IPS-18a (cell line): ENCODE measurements around the gene PSMD3.
"Not testable (repeated sequence)": the region's sequence is repeated elsewhere in the genome, so short reads cannot be mapped to it uniquely, and the experiment has no call there.

ENCODE experiments used
- H3K27ac ChIP-seq: one replicate; pipeline ENCODE4 v1.5.1; 2013; ENCODE audit warnings: low read length
- H3K27me3 ChIP-seq: one replicate; pipeline ENCODE4 v1.6.1; 2013; ENCODE audit warnings: mild to moderate bottlenecking, low read length; ENCODE audit not compliant: control insufficient read depth, insufficient read depth
- H3K36me3 ChIP-seq: one replicate; pipeline ENCODE4 v1.6.1; 2013; ENCODE audit warnings: low read depth, low read length; ENCODE audit not compliant: control insufficient read depth
- H3K4me1 ChIP-seq: one replicate; pipeline ENCODE4 v1.6.1; 2013; ENCODE audit warnings: low read depth, low read length; ENCODE audit not compliant: control insufficient read depth
- H3K4me3 ChIP-seq: one replicate; pipeline ENCODE4 v1.5.1; 2013; ENCODE audit warnings: low read length
- H3K9ac ChIP-seq: one replicate; pipeline ENCODE4 v1.6.1; 2013; ENCODE audit warnings: mild to moderate bottlenecking, low read length, moderate library complexity
- H3K9me3 ChIP-seq: one replicate; pipeline ENCODE4 v1.6.1; 2013; ENCODE audit warnings: low read depth, low read length; ENCODE audit not compliant: control insufficient read depth

The PSMD3 gene

DNA sequence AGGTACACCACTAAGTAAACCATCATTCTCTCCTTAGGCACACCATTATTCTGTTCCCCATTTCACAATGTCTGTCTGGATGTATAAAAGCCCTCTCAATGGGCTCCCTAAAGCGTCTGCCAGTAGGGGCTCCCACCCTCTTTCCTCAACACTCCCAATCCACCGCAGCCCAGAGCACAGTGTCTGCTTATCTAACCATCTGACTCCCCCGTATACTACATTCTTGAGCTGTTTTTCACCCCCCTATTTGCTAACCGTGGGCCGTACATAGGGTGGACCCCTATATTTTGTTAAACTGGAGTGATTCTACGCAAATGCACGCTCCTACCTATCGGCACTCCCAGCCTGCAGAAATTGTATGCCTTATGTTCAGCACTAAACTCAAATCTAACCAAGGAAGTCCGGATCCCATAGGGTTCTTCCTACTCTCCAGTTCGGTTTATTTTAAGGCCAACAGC is 685 bp upstream of the PSMD3 start:
- Histone ChIP-seq H3K9me3 (no peaks in the 10 kb centered on the region), H3K27ac (no peak overlapping the region), H3K9ac (peak overlapping the region; percentile 89)

DNA sequence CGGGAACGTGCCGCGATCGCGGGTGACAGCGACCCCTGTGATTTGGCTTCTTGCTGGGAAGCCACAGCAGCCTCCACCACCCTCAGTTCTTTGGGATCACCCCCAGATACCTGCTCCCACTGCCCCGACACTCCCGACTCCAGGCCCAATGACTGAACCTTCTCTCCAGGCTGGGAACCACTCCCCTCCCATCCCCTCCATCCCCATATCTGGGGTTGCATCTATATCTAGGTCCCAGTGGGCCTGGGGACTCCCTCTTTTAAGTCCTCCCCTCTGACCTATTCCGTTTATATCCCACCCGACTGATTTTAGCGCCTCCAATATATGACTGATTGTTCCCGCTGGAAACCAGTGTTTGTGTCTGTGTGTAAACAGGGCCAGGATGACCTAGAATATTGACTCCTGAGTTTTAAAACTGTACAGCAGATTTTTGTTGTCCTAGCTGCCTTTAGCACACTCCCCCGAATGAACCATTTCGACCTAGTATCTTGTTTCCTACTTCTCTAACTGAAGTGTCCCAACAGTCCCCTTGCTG is 667 bp downstream of the PSMD3 start:
- Histone ChIP-seq H3K27me3 (peaks cover 6% of the 10 kb centered on the region), H3K9ac (peak overlapping the region; percentile 89), H3K4me1 (peaks cover 9% of the 10 kb centered on the region), H3K27ac (peak overlapping the region; percentile 77), H3K9me3 (no peaks in the 10 kb centered on the region), H3K36me3 (peaks cover 22% of the 10 kb centered on the region), H3K4me3 (peak overlapping the region; percentile 97)

More for the DNA sequence above, 685 bp upstream of the PSMD3 start:
- Histone ChIP-seq H3K36me3 (peaks cover 8% of the 10 kb centered on the region), H3K27me3 (peaks cover 6% of the 10 kb centered on the region), H3K4me3 (peak overlapping the region; percentile 97), H3K4me1 (peaks cover 9% of the 10 kb centered on the region)

DNA sequence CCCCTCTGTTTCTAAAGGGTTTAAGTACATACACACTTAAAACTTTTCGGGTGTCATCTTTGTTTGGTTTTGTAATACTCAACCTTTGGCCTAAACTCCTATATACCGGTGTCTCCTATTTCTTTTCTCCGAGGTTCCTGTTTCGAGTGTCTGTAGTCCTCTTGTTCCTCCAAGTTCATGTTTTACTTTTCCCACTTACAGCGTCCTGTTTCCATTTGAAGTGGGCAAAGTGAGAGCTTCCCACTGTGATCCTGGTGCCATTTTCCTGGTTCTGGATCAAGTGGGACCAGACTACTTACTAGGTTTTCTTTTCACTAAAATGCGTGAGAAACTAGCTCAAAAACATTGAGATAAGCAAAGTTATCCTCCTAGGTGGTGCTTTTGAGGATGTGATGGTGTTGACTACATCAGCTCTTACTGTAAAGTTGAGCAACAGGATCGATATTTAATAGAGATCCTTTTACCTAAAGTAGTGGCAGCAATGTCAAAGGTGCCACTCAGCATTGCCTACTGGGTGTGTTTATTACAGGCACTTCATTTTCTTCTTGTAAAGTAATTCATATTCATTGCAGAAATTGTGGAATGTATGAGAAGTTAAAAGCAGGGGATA is 1.3 kb downstream of the PSMD3 start:
- peak overlapping the region; percentile 97 for H3K4me3 ChIP-seq
- H3K27me3 ChIP-seq: peaks cover 6% of the 10 kb centered on the region
- peak overlapping the region; percentile 89 for H3K9ac ChIP-seq
- H3K27ac ChIP-seq: no peak overlapping the region
- peaks cover 28% of the 10 kb centered on the region for H3K36me3 ChIP-seq
- peaks cover 9% of the 10 kb centered on the region for H3K4me1 ChIP-seq
- H3K9me3 ChIP-seq: no peaks in the 10 kb centered on the region

DNA sequence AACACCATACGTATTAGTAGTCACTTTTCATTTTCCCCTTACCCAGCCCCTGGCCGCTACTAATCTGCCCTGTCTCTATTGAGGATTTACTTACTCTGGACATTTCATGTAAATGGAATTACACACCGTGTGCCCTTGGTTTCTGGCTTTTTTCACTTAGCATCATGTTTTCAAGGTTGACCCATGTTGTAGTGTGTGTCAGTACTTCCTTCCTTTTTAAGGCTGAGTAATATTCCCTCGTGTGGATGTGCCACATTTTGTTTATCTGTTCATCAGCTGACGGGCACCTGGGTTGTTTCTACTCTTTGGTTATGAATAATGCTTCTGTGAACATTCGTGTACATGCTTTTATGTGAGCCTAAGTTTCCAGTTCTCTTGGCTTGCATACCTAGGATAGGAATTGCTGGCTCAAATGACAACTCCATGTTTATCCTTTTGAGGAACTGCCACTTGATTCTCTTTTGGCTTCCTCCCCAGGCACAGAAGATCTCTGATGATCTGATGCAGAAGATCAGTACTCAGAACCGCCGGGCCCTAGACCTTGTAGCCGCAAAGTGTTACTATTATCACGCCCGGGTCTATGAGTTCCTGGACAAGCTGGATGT is 7.7 kb downstream of the PSMD3 start:
- H3K27me3 ChIP-seq: no peaks in the 10 kb centered on the region
- H3K4me1 ChIP-seq: no peaks in the 10 kb centered on the region

DNA sequence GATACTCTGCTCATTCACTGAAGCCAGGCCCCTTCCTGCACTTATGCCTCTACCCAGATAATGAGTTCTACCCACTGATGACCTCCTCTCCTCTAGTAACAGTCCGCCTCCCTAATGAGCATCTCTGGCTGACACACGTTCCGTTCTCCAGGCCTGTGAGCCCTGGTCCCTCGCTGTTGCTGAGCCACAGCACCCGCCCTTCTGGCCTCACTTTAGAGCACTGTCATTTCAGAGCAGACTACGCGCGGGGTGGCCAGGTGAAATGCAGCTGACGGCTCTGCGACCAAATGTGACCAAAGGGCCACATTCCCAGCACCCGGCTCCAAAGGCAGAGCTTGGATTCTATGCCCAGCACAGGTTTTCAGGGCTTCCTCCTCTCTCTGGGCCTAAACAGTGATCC is 13.8 kb downstream of the PSMD3 start:
- Histone ChIP-seq H3K9ac (no peak overlapping the region), H3K27me3 (no peaks in the 10 kb centered on the region), H3K9me3 (no peaks in the 10 kb centered on the region), H3K27ac (no peak overlapping the region), H3K4me1 (no peaks in the 10 kb centered on the region), H3K36me3 (peaks cover 82% of the 10 kb centered on the region), H3K4me3 (no peak overlapping the region)

More for the DNA sequence above, 7.7 kb downstream of the PSMD3 start:
- Histone ChIP-seq H3K36me3 (peaks cover 91% of the 10 kb centered on the region), H3K4me3 (no peak overlapping the region), H3K9me3 (no peaks in the 10 kb centered on the region), H3K9ac (no peak overlapping the region), H3K27ac (no peak overlapping the region)

DNA sequence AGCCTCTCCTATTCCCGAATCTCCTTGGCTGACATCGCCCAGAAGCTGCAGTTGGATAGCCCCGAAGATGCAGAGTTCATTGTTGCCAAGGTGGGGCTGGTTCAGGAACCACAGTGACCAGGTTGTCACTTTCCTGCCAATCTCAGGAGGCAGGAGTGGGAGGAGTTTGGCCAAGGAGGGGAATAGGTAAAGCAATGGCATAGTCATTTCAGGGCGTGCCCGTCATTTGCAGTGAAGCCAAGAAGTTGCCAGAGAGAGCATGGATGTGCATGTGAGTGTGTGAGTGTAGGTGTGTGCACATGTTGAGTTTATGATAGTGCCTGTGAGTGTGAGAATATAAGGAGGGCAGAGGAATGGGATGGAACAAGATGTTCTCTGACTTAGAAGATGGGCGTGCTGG is 14.8 kb downstream of the PSMD3 start:
- Histone ChIP-seq H3K36me3 (peaks cover 72% of the 10 kb centered on the region), H3K27me3 (no peaks in the 10 kb centered on the region), H3K9me3 (no peaks in the 10 kb centered on the region), H3K4me1 (no peaks in the 10 kb centered on the region), H3K4me3 (no peak overlapping the region), H3K27ac (no peak overlapping the region), H3K9ac (no peak overlapping the region)

DNA sequence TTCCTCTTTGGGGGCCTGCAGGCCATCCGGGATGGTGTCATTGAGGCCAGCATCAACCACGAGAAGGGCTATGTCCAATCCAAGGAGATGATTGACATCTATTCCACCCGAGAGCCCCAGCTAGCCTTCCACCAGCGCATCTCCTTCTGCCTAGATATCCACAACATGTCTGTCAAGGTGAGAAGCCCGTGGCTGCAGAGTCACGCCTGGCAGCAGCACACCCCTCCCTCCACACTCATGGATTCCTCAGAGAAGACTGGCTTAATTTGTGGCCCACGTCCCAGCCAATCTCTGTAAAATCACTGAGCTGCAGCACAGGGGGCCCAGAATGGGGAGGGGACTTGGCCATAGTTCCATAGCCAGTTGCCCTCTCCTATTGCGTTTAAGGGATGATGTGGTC is 15.6 kb downstream of the PSMD3 start:
- H3K36me3 ChIP-seq: peaks cover 66% of the 10 kb centered on the region
- no peaks in the 10 kb centered on the region for H3K9me3 ChIP-seq
- H3K9ac ChIP-seq: no peak overlapping the region
- H3K4me3 ChIP-seq: no peak overlapping the region
- no peak overlapping the region for H3K27ac ChIP-seq
- no peaks in the 10 kb centered on the region for H3K4me1 ChIP-seq
- H3K27me3 ChIP-seq: no peaks in the 10 kb centered on the region

DNA sequence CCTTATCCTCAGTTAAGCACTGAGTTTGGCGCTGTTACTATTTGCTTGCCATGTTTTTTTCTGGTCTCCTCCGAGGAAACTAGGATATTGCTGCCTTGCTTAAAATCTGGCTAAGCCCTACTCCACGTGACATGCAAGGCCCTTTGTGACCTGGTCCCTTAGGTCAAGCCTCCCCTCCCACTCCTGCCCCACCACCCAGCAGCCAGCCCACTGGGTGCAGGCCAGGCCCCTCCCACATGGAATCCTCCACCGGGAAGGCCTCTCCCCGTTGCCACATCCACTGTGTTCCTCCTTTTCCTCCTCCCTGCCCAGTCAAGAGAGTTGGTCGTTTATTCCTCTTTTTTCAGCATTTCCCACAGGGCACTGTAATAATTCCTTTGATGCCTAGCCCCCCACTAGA is 16.2 kb downstream of the PSMD3 start:
- Histone ChIP-seq H3K4me3 (no peak overlapping the region), H3K27me3 (no peaks in the 10 kb centered on the region), H3K9ac (no peak overlapping the region), H3K9me3 (no peaks in the 10 kb centered on the region), H3K27ac (no peak overlapping the region), H3K4me1 (no peaks in the 10 kb centered on the region), H3K36me3 (peaks cover 60% of the 10 kb centered on the region)

DNA sequence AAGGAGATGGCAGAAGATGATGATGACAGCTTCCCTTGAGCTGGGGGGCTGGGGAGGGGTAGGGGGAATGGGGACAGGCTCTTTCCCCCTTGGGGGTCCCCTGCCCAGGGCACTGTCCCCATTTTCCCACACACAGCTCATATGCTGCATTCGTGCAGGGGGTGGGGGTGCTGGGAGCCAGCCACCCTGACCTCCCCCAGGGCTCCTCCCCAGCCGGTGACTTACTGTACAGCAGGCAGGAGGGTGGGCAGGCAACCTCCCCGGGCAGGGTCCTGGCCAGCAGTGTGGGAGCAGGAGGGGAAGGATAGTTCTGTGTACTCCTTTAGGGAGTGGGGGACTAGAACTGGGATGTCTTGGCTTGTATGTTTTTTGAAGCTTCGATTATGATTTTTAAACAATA is 16.9 kb downstream of the PSMD3 start:
- H3K9me3 ChIP-seq: no peaks in the 10 kb centered on the region
- peaks cover 53% of the 10 kb centered on the region for H3K36me3 ChIP-seq
- no peaks in the 10 kb centered on the region for H3K4me1 ChIP-seq
- no peak overlapping the region for H3K4me3 ChIP-seq
- no peak overlapping the region for H3K27ac ChIP-seq
- H3K9ac ChIP-seq: no peak overlapping the region
- H3K27me3 ChIP-seq: no peaks in the 10 kb centered on the region

DNA sequence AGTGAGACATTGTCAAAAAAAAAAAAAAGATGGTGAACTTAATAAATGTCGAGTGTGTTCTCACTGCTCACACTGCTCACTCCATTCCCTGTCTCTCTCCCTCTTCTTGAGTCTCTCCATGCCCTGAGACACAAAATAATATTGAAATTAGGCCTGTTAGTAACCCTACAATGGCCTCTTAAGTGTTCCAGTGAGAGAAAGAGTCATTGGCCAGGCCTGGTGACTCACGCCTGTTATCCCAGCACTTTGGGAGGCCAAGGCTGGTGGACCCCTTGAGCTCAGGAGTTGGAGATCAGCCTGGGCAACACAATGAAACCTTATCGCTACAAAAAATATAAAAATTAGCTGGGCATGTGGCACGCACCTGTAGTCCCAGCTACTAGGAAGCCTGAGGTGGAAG is 18.5 kb downstream of the PSMD3 start:
- no peaks in the 10 kb centered on the region for H3K9me3 ChIP-seq
- H3K4me1 ChIP-seq: no peaks in the 10 kb centered on the region
- peaks cover 37% of the 10 kb centered on the region for H3K36me3 ChIP-seq
- no peak overlapping the region for H3K27ac ChIP-seq
- H3K27me3 ChIP-seq: no peaks in the 10 kb centered on the region
- no peak overlapping the region for H3K9ac ChIP-seq
- no peak overlapping the region for H3K4me3 ChIP-seq

DNA sequence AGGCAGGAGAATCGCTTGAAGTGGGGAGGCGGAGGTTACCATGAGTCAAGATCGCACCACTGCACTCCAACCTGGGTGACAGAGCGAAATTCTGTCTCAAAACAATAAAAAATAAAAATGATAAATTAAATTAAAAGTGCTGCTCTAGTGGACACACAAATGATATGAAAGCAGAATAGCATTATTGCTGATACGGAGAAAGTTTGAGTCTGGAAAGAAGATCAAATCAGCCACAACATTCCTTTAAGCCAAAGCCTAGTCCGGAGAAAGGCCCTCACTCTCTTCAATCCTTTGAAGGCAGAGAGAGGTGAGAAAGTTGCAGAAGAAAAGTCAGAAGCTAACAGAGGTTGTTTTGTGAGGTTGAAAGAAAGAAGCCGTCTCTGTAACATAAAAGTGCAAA is 19.6 kb downstream of the PSMD3 start:
- Histone ChIP-seq H3K36me3 (peaks cover 26% of the 10 kb centered on the region), H3K9ac (no peak overlapping the region), H3K4me3 (no peak overlapping the region), H3K27me3 (no peaks in the 10 kb centered on the region), H3K27ac (no peak overlapping the region), H3K9me3 (no peaks in the 10 kb centered on the region), H3K4me1 (no peaks in the 10 kb centered on the region)

DNA sequence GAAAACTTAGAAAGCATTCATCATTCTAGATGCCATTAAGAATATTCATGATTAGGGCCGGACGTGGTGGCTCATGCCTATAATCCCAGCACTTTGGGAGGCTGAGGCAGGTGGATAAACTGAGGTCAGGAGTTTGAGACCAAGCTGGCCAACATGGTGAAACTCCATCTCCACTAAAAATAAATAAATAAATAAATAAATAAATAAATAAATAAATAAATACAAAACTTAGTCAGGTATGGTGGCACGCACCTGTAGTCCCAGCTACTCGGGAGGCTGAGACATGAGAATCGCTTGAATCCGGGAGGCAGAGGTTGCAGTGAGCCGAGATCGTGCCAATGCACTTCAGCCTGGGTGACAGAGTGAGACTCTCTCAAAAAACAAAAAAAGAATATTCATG is 20.7 kb downstream of the PSMD3 start:
- H3K36me3 ChIP-seq: peaks cover 15% of the 10 kb centered on the region
- not testable (repeated sequence) for H3K27me3 ChIP-seq, H3K9ac ChIP-seq, H3K4me3 ChIP-seq, H3K4me1 ChIP-seq, H3K9me3 ChIP-seq, H3K27ac ChIP-seq
